Measurements from ENCODE around the gene COL13A1.

The COL13A1 gene

DNA sequence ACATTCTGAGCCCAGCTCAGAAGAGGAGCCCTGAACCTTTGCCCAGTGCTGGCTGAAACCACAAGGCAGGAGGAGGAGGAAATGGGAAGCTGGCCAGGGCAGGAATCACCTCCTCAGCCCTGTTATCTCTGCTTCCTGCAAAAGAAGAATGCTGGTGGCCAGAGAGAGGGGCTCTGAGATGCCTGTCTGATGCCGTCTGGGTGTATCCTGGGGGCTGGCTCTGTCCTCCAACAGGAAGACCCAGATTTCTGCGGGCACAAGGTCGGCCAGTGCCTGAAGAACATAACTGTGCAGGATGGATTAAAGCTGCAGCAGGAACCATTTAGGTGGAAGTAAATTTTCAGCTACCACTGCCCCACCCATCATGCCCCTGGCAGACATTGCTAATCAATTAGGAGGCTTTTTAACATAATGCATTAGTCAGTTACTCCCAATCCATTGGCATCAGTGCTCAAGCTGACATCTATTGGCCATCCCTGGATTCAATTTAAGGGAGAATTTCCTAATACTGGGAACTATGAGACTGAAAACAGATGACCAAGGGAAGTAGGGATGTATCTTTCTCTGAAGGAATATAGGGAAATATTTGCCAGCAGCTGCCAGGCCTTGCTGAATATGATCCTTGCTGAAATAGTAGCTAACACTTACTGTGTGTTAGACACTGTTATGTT is 67.7 kb downstream of the COL13A1 start:
- DNase-seq = no peak

DNA sequence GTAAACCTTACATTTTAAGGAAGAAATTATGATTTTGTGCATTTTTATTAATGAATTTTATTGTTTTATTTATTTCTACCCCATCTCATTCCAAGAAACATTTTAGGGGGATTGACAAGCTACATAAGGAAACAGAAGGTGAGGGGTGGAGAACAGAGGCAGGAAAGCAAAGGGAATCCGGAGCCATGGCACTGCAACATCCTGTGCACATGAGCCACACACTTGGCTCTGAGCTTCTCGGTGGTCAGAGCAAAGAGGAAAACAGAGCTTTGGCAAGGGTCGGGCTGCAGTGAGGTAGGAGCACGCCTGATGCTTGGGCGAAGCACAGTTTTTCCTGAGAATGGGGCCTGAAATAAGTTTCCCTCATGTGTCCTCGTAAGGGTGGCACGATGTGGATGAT is 68.9 kb downstream of the COL13A1 start:
- no peak for DNase-seq

DNA sequence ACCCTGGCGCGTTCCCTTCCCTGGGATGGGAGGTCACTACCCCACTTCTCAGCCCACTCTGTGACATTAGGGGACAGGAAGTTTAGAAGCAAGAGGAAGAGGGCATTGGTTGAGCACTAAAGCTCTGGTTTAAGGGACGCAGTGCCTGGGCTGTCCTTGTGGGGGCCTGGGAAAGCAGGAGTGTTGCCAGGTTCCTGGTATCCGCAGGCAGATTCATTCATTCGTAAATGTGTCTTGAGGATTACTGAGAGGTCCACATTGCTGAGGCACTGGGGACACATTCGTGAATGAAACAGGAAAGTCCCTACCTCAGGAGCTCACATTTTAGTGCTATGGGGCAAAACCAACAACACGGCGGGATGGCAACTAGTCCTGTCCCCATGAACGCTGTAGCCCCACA is 69.4 kb downstream of the COL13A1 start:
- no peak for DNase-seq

- DNase-seq = no peak
These were observed 70.6 kb downstream of the COL13A1 start for GRCh38 chr10:69872323-69872722.

- DNase-seq = no peak
These were observed 71.5 kb downstream of the COL13A1 start for GRCh38 chr10:69873135-69873639.

DNA sequence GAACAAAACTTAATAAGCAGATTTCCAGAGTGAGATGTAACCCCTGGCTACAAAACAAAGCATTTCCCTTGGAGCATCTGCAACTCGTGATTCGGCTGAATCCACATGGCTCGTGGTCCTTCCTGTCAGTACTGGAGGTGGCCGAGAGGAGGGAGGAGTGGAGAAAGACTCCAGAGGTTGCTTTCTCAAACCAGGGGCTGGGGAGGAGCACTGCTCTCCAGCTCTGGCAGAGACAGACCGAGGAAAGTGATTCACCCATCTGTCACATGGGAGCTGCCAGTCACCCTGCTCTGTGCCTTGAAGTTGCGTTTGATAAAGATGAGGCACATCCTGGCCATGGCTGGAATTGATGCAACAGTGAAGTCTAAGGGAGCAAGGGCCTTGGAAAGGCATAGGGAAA is 72.7 kb downstream of the COL13A1 start:
- no peak for DNase-seq

- DNase-seq = no peak
These were observed 74.2 kb downstream of the COL13A1 start for GRCh38 chr10:69875856-69876255.

GRCh38 chr10:69876286-69876685 is 74.6 kb downstream of the COL13A1 start:
- no peak for DNase-seq

- no peak for DNase-seq
These were observed 75.2 kb downstream of the COL13A1 start for GRCh38 chr10:69876931-69877330.

- DNase-seq = no peak
These were observed 76.3 kb downstream of the COL13A1 start for GRCh38 chr10:69878038-69878437.

- no peak for DNase-seq
These were observed 77.2 kb downstream of the COL13A1 start for GRCh38 chr10:69878951-69879350.

- DNase-seq = no peak
These were observed 78.0 kb downstream of the COL13A1 start for GRCh38 chr10:69879634-69880257.

DNA sequence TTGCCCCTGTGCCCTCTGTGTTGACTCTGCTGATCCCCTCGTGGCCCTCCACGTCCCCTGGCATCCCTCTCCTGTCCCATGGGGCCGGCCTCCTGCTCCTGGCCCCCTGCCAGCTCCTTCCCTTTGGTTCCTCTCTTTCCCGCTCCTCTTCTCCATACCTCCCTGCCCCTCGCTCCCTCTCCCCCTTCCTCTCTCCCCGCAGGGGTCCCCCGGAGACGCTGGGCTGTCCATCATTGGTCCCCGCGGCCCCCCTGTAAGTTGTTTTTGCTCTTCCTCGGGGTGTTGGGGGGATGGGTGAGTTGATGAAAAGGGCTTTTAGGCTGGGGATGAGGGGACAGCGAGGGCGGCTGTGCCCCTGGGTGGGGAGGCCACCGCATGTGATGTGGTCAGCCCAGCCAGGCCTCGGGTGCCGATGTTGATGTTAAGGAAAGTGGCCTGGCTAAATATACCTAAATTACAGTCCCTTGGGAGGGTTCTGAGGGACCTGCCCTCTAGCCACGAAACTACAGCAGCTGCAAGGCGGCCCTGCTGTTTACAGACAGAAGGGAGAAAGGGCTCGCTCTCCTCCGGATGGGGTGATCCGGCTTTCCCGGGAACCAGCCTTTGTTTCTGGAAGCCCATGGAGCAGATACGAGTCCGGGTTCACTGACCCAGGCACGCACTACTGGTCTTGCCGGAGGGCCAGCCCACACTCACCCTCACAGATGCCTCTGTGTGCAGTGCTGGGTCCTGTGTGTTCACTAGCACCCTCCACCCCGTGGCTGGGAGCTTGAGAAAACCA is 78.8 kb downstream of the COL13A1 start:
- DNase-seq = no peak

GRCh38 chr10:69881202-69881601 is 79.5 kb downstream of the COL13A1 start:
- DNase-seq = no peak

DNA sequence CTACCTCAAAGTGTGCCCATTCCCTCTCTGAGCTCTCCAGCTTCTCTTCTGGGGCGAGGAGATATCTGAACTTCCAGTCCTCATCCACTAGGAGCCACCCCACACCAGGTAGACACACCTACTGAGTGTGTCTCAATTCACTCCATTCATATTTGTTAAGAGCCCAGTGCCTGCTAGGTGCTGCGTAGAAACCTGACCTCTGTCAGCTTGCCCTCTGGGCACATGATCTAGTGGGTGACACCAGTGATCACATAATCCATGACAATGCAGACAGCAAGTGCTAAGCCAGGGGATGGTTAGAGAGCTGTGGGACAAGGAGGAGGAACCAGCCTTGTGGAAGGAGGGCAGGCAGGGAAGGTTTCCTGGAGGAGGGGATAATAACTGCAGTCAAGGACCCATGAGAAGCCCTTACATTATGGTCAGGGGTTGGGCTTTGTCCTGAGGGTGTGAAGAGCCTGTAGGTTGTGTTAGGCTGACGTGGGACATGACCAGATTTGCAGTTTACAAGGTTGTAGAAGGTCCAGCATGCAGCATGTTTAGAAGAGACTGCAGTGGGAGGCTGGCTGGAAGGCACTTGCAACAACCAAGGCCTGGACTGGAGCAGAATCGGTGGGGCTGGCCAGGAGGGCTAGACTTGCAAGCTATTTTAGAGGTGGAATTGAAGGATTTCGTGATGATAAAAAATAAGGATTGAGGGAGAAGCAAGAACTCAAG is 81.8 kb downstream of the COL13A1 start:
- no peak for DNase-seq

- DNase-seq = no peak
These were observed 82.3 kb downstream of the COL13A1 start for GRCh38 chr10:69884024-69884367.

DNA sequence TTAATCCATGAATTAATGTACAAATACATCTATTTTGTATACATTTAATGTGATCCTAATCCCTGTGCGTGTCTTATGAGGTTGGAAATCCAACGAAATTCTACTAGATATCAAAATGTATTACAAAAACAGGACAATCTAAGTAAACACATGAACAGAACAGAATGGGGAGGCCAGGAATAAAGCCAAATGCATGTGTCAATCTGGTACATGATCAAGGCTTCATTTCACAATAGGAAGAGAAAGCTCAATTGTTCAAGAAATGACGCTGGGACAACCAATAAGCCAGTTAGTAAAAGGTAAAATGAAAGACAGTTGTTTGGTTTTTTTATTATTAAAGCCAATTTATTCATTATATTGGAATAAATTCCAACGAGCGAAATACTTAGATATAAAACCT is 83.0 kb downstream of the COL13A1 start:
- no peak for DNase-seq

DNA sequence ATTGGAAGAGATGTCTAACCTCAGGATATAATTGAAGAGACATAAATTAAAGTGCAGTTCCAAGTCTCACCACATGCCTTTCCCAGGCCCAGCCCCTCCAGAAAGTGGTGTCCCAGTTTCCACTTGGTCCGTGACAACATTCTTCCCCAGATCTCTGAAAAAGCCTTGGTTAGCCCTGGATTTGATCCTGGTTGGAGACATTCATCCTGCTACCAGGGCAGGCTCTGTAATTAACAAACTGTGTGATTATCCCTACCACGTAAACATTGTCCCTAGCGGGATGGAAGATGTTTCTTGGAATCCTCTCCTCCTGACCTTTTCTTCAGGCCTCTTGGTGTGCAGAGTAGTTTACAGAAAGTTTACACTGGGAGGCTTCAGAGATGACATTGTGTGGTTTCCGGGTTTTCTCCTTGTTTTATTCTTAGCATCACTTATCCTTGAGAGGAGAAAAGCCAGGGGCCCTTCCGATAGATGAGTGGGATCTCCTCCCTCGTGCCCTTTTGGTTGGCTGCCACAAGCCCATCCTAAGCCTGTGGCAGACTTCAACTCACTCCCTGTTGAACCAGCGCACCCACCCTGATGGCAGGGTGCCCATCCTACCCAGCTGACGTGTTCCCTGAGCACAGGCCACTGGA is 83.8 kb downstream of the COL13A1 start:
- no peak for DNase-seq

- no peak for DNase-seq
These were observed 87.3 kb downstream of the COL13A1 start for GRCh38 chr10:69888882-69889584.

DNA sequence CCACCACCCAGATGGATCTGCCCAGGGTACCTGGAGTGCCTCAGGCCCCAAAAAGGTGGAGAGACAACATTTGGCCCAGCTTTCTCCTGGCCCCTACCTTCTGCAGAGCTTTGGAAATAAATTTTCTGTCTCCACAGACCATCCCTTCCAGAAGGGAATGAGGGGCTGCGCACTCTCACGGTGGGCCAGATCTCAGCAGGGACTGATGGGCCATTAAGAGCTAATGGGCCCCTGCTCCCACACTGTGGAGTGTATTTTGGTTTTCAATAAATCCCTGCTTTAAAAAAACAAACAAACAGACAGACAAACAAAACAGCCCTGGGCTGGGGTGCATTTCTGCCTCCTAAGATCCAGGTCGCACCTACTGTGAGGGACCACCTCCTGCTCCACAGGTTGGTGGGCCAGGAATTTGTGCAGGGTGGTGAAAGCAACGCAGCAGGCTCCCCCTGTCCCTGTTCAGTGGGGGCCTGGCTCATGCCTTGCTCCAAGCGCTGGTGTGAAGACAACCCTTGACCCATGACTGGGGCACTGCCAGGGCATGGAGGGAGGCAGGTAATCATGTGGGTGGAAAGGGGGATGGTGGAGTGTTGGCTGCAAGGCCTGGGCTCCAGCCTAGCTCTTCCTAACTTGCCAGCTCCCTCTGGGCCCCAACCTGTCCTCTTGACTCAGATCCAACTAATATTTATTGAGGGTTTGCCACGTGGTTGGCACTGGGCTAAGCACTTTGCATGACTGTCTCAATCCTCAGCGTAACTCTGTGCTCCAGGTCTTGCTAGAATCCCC is 88.5 kb downstream of the COL13A1 start:
- DNase-seq = no peak

DNA sequence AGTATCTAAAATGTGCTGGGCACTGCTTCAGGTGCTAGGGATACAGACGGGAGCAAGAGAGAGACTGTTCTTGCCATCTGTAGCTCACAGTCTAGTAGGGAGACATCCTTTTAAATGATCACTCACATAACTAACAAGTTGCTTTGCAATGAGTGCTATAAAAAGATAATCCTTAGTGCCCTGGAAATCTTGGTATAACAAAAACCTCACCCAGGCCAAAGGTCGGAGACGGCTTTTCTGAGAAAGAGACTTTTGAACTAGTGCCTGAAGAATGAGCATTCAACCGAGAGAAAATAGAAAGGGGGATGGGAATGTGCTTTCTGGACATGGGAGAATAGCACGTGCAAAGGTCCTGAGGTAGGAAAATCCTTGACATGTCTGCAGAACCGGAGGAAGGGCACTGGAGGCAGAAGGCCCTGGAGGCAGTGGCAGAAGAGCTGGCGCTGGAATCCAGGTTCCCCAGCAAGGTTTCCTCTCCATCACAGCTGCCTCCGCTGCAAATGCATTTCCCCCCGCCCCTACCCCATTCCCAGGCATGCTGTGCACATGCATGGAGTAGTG is 89.4 kb downstream of the COL13A1 start:
- DNase-seq = no peak

All from stimulated activated CD4-positive, alpha-beta T cell treated with anti-CD3 and anti-CD28 coated beads, Interleukin-15, amount 100 ng/mL, for 24 hours (primary cell).